Measurements from ENCODE around the gene RHBDD3. TPM values are rescaled to one million over a fixed set of nuclear protein-coding genes. Genes with fewer than 3 reads are reported as not detected.
A peak's percentile ranks its signal among the peaks of the same experiment; 100 is the strongest.

Gene RHBDD3
- total and polyA plus RNA-seq, 2 experiments from 2014 or later: 31.4 to 37.3 TPM

GRCh38 chr22:29312218-29313125 is 44.7 kb upstream of the RHBDD3 start:
- Histone ChIP-seq H3K4me3 (no peak overlapping the region), H3K27me3 (replicated peaks; ENCODE audit: insufficient read depth) (peaks cover 26% of the 10 kb centered on the region), H3K79me2 (ENCODE audit: insufficient read depth) (peaks cover 23% of the 10 kb centered on the region), H3F3A (ENCODE audit: insufficient read depth) (no peaks in the 10 kb centered on the region; the same call in 1 of the 2 replicates), H3K9ac (no peak overlapping the region), H3K9me3 (ENCODE audit: low read depth) (no peaks in the 10 kb centered on the region), H3K4me2 (ENCODE audit: unreplicated experiment) (no peak overlapping the region), H4K20me1 (ENCODE audit: insufficient read depth) (no peaks in the 10 kb centered on the region), H2AFZ (no peak overlapping the region), H3K27ac (no peak overlapping the region), H3K4me1 (ENCODE audit: insufficient read depth) (peaks cover 21% of the 10 kb centered on the region), H3K9me2 (ENCODE audit: insufficient read depth) (no peaks in the 10 kb centered on the region), H3K36me3 (ENCODE audit: low read depth) (no peaks in the 10 kb centered on the region)
- in situ Hi-C loops (cut with MboI): no loop called here
- DNase-seq: no peak
- TF ChIP-seq EZH2 (IDR thresholded peaks at IDR 0.05; ENCODE audit: insufficient read depth, poor library complexity, severe bottlenecking) (no peak), EZH2phosphoT487 (IDR thresholded peaks at IDR 0.05; ENCODE audit: insufficient read depth, low read depth) (no peak)
- WGBS, 2 experiments (ENCODE audit: low coverage in 1 of 2, low lambda C conversion rate in 2 of 2, missing lambda C conversion rate in 2 of 2): 87 to 91% methylated on average over 21 to 22 of the region's 25 CpGs

DNA sequence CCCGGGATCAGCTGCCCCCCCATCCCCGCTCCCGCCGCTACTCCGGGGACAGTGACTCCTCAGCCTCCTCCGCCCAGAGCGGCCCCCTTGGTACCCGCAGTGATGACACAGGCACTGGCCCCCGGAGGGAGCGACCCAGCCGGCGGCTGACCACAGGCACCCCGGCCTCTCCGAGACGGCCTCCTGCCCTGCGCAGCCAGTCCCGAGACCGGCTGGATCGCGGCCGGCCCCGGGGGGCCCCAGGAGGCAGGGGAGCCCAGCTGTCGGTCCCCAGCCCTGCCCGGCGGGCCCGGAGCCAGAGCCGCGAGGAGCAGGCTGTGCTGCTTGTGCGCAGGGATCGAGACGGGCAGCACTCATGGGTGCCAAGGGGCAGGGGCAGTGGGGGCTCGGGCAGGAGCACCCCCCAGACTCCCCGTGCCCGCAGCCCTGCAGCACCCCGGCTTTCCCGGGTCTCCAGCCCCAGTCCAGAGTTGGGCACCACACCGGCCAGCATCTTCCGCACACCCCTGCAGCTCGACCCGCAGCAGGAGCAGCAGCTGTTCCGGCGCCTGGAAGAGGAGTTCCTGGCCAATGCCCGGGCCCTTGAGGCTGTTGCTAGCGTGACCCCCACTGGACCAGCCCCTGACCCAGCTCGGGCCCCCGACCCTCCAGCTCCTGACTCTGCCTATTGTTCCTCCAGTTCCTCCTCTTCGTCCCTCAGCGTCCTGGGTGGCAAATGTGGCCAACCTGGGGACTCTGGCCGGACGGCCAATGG is 43.9 kb upstream of the RHBDD3 start:
- Histone ChIP-seq H3K4me2 (ENCODE audit: unreplicated experiment) (peak overlapping the region; percentile 33), H3K27me3 (replicated peaks; ENCODE audit: insufficient read depth) (peaks cover 26% of the 10 kb centered on the region), H3K9me3 (ENCODE audit: low read depth) (no peaks in the 10 kb centered on the region), H4K20me1 (ENCODE audit: insufficient read depth) (no peaks in the 10 kb centered on the region), H3K79me2 (ENCODE audit: insufficient read depth) (peaks cover 24% of the 10 kb centered on the region), H3K36me3 (ENCODE audit: low read depth) (no peaks in the 10 kb centered on the region), H3K9ac (peak overlapping the region; percentile 86), H3F3A (ENCODE audit: insufficient read depth) (no peaks in the 10 kb centered on the region; the same call in 1 of the 2 replicates), H3K9me2 (ENCODE audit: insufficient read depth) (no peaks in the 10 kb centered on the region), H3K27ac (peak overlapping the region; percentile 84), H3K4me3 (peak overlapping the region; percentile 38), H2AFZ (0 out of 2 replicates have a peak overlapping the region, but pooled peaks have one; percentile 25), H3K4me1 (ENCODE audit: insufficient read depth) (peaks cover 21% of the 10 kb centered on the region)
- 31 to 33% methylated on average over 43 to 46 of the region's 50 CpGs for WGBS, 2 experiments (ENCODE audit: low coverage in 1 of 2, low lambda C conversion rate in 2 of 2, missing lambda C conversion rate in 2 of 2)
- in situ Hi-C loops (cut with MboI): no loop called here
- TF ChIP-seq EZH2 (IDR thresholded peaks at IDR 0.05; ENCODE audit: insufficient read depth, poor library complexity, severe bottlenecking): no peak
- TF ChIP-seq EZH2phosphoT487 (IDR thresholded peaks at IDR 0.05; ENCODE audit: insufficient read depth, low read depth): no peak
- peak; percentile 61 for DNase-seq

DNA sequence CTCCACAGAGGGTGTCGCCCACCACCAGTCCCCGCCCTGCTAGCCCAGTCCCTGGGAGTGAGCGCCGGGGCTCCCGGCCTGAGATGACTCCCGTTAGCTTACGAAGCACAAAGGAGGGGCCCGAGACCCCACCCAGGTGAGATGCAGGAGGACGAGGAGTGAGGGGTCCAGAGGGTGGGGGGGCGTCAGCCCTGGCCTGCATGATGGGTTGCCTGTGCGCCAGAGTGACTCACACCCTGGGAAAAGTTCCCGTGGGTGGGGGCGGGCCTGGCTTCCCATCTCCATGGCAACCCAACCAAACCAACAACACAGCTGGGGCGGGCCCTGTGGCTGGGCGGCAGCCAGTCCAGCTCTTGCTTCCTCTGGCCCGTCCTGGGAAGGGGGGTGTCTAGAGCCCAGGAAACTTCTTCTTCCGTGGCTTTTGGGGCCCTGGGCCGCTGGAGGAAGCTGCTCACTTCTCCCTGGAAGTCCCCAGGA is 43.1 kb upstream of the RHBDD3 start:
- Histone ChIP-seq H3K27me3 (replicated peaks; ENCODE audit: insufficient read depth) (peaks cover 19% of the 10 kb centered on the region), H3K9me2 (ENCODE audit: insufficient read depth) (no peaks in the 10 kb centered on the region), H3K36me3 (ENCODE audit: low read depth) (no peaks in the 10 kb centered on the region), H2AFZ (0 out of 2 replicates have a peak overlapping the region, but pooled peaks have one; percentile 25), H3K4me3 (peak overlapping the region; percentile 38), H3K4me2 (ENCODE audit: unreplicated experiment) (peak overlapping the region; percentile 33), H3K27ac (peak overlapping the region; percentile 84), H3F3A (ENCODE audit: insufficient read depth) (no peaks in the 10 kb centered on the region; the same call in 1 of the 2 replicates), H4K20me1 (ENCODE audit: insufficient read depth) (no peaks in the 10 kb centered on the region), H3K4me1 (ENCODE audit: insufficient read depth) (peaks cover 21% of the 10 kb centered on the region), H3K79me2 (ENCODE audit: insufficient read depth) (peaks cover 24% of the 10 kb centered on the region), H3K9ac (peak overlapping the region; percentile 86), H3K9me3 (ENCODE audit: low read depth) (no peaks in the 10 kb centered on the region)
- DNase-seq: peak; percentile 99
- in situ Hi-C loops (cut with MboI): no loop called here
- 10 to 11% methylated on average over 17 to 18 of the region's 18 CpGs for WGBS, 2 experiments (ENCODE audit: low coverage in 1 of 2, low lambda C conversion rate in 2 of 2, missing lambda C conversion rate in 2 of 2)
- no peak for TF ChIP-seq EZH2 (IDR thresholded peaks at IDR 0.05; ENCODE audit: insufficient read depth, poor library complexity, severe bottlenecking)
- TF ChIP-seq EZH2phosphoT487 (IDR thresholded peaks at IDR 0.05; ENCODE audit: insufficient read depth, low read depth): no peak

Measured in GM23248 (cell line).